ENCODE results near the gene MYLK4. TPM values are rescaled to one million over a fixed set of nuclear protein-coding genes. Genes with fewer than 3 reads are reported as not detected.

Gene MYLK4
- total and polyA plus RNA-seq, 4 donors, result 0.07 to 0.65 (median 0.39) TPM

GRCh38 chr6:2719093-2719455 lies 31.6 kb downstream of the MYLK4 start:
- Histone ChIP-seq H3K27me3 (ENCODE audit: control insufficient read depth in 4 of 4, insufficient read depth in 4 of 4, low read length in 3 of 4) (no peaks in the 10 kb centered on the region), H3K27ac (ENCODE audit: low read depth in 1 of 2, low read length in 2 of 2) (no peak overlapping the region), H3K9me3 (ENCODE audit: control insufficient read depth in 4 of 4, low read length in 3 of 4) (no peaks in the 10 kb centered on the region), H3K36me3 (ENCODE audit: control insufficient read depth in 4 of 4, insufficient read depth in 3 of 4, low read depth in 1 of 4, low read length in 3 of 4) (no peaks in the 10 kb centered on the region), H3K9ac (ENCODE audit: low read depth in 1 of 2, low read length in 2 of 2) (no peak overlapping the region), H3K4me1 (ENCODE audit: control insufficient read depth in 4 of 4, insufficient read depth in 4 of 4, low read length in 3 of 4) (peaks cover 0 to 11% (median 3%) of the 10 kb centered on the region in 4 donors), H3K4me3 (ENCODE audit: low read depth in 1 of 3, low read length in 3 of 3) (no peak overlapping the region)
- 77% methylated on average over 2 of the region's 2 CpGs for WGBS
- no peak for DNase-seq (ENCODE audit: low spot score)
- TF ChIP-seq EGR1 (IDR thresholded peaks at IDR 0.05; ENCODE audit: low read depth in 2 of 2) (no peak), TAF1 (conservative IDR thresholded peaks at IDR 0.05) (no peak), YY1 (IDR thresholded peaks at IDR 0.05) (no peak), SP1 (IDR thresholded peaks at IDR 0.05) (no peak), GABPA (IDR thresholded peaks at IDR 0.05 in 1 of 2, conservative IDR thresholded peaks at IDR 0.05 in 1 of 2) (no peak), RXRA (IDR thresholded peaks at IDR 0.05) (no peak), FOXA1 (IDR thresholded peaks at IDR 0.05) (no peak), JUND (IDR thresholded peaks at IDR 0.05) (no peak), RAD21 (IDR thresholded peaks at IDR 0.05) (no peak), HNF4A (conservative IDR thresholded peaks at IDR 0.05) (no peak), FOXA2 (IDR thresholded peaks at IDR 0.05) (no peak), NR2F2 (IDR thresholded peaks at IDR 0.05) (no peak), HNF4G (IDR thresholded peaks at IDR 0.05) (no peak)
- TF ChIP-seq, protein P1, sequence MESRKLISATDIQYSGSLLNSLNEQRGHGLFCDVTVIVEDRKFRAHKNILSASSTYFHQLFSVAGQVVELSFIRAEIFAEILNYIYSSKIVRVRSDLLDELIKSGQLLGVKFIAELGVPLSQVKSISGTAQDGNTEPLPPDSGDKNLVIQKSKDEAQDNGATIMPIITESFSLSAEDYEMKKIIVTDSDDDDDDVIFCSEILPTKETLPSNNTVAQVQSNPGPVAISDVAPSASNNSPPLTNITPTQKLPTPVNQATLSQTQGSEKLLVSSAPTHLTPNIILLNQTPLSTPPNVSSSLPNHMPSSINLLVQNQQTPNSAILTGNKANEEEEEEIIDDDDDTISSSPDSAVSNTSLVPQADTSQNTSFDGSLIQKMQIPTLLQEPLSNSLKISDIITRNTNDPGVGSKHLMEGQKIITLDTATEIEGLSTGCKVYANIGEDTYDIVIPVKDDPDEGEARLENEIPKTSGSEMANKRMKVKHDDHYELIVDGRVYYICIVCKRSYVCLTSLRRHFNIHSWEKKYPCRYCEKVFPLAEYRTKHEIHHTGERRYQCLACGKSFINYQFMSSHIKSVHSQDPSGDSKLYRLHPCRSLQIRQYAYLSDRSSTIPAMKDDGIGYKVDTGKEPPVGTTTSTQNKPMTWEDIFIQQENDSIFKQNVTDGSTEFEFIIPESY (IDR thresholded peaks at IDR 0.05), result no peak
- TF ChIP-seq, protein P2, sequence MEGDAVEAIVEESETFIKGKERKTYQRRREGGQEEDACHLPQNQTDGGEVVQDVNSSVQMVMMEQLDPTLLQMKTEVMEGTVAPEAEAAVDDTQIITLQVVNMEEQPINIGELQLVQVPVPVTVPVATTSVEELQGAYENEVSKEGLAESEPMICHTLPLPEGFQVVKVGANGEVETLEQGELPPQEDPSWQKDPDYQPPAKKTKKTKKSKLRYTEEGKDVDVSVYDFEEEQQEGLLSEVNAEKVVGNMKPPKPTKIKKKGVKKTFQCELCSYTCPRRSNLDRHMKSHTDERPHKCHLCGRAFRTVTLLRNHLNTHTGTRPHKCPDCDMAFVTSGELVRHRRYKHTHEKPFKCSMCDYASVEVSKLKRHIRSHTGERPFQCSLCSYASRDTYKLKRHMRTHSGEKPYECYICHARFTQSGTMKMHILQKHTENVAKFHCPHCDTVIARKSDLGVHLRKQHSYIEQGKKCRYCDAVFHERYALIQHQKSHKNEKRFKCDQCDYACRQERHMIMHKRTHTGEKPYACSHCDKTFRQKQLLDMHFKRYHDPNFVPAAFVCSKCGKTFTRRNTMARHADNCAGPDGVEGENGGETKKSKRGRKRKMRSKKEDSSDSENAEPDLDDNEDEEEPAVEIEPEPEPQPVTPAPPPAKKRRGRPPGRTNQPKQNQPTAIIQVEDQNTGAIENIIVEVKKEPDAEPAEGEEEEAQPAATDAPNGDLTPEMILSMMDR (IDR thresholded peaks at IDR 0.05; ENCODE audit: low read depth, low read length, missing input control), result no peak
- TF ChIP-seq, protein P3, sequence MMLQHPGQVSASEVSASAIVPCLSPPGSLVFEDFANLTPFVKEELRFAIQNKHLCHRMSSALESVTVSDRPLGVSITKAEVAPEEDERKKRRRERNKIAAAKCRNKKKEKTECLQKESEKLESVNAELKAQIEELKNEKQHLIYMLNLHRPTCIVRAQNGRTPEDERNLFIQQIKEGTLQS (IDR thresholded peaks at IDR 0.05), result no peak
- TF ChIP-seq, protein P4, sequence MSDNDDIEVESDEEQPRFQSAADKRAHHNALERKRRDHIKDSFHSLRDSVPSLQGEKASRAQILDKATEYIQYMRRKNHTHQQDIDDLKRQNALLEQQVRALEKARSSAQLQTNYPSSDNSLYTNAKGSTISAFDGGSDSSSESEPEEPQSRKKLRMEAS (IDR thresholded peaks at IDR 0.05), result no peak
- TF ChIP-seq, protein P5, sequence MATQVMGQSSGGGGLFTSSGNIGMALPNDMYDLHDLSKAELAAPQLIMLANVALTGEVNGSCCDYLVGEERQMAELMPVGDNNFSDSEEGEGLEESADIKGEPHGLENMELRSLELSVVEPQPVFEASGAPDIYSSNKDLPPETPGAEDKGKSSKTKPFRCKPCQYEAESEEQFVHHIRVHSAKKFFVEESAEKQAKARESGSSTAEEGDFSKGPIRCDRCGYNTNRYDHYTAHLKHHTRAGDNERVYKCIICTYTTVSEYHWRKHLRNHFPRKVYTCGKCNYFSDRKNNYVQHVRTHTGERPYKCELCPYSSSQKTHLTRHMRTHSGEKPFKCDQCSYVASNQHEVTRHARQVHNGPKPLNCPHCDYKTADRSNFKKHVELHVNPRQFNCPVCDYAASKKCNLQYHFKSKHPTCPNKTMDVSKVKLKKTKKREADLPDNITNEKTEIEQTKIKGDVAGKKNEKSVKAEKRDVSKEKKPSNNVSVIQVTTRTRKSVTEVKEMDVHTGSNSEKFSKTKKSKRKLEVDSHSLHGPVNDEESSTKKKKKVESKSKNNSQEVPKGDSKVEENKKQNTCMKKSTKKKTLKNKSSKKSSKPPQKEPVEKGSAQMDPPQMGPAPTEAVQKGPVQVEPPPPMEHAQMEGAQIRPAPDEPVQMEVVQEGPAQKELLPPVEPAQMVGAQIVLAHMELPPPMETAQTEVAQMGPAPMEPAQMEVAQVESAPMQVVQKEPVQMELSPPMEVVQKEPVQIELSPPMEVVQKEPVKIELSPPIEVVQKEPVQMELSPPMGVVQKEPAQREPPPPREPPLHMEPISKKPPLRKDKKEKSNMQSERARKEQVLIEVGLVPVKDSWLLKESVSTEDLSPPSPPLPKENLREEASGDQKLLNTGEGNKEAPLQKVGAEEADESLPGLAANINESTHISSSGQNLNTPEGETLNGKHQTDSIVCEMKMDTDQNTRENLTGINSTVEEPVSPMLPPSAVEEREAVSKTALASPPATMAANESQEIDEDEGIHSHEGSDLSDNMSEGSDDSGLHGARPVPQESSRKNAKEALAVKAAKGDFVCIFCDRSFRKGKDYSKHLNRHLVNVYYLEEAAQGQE (IDR thresholded peaks at IDR 0.05), result no peak
